ENCODE measurements around the gene NCEH1. TPM values are rescaled to one million over a fixed set of nuclear protein-coding genes. Genes with fewer than 3 reads are reported as not detected.

The NCEH1 gene
- total RNA-seq, 4 donors from 2014 or later: 4.5 to 9.3 (median 6.1) TPM

- 91 to 93% methylated on average over 2 to 3 of the region's 3 CpGs for WGBS, 2 donors (ENCODE audit: low coverage in 1 of 2)
Observed at GRCh38 chr3:172702256-172702655, 8.6 kb downstream of the NCEH1 start.

DNA sequence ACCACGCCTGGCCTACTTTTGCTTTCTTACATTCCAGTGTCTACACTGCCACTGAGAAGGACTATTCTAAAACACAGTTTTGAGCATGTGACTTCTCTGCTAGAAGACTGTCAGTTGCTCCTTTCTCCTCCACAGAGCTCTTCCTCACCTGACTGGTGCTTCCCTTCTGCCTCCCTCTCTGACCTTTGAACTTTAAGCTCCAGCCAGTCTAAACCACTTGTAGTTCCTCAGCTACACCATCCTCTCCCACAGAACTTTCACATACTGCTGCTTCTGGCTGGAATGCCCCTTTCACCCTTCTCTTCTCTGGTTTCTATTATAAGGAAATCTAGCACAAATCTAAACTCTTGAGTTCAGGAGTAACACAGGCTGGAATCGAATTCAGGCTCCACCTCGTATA lies 9.1 kb downstream of the NCEH1 start:
- TF ChIP-seq POLR2A (IDR thresholded peaks at IDR 0.05): no peak
- TF ChIP-seq EP300 (IDR thresholded peaks at IDR 0.05): no peak
- TF ChIP-seq POLR2AphosphoS5 (IDR thresholded peaks at IDR 0.05): no peak
- TF ChIP-seq CTCF (IDR thresholded peaks at IDR 0.05): no peak
- no peaks in the 10 kb centered on the region for H3K36me3 ChIP-seq
- no peaks in the 10 kb centered on the region for H3K9me3 ChIP-seq
- no peak for ATAC-seq
- H3K27me3 ChIP-seq: no peaks in the 10 kb centered on the region
- H3K4me3 ChIP-seq: no peak overlapping the region
- H3K4me1 ChIP-seq: peaks cover 0 to 20% (median 0%) of the 10 kb centered on the region in 3 donors
- H3K27ac ChIP-seq: no peak overlapping the region
- 83 to 87% methylated on average over 1 to 3 of the region's 3 CpGs for WGBS, 2 donors (ENCODE audit: low coverage in 1 of 2)

More at GRCh38 chr3:172702256-172702655, 8.6 kb downstream of the NCEH1 start:
- TF ChIP-seq CTCF (IDR thresholded peaks at IDR 0.05) (no peak), POLR2A (IDR thresholded peaks at IDR 0.05) (no peak), POLR2AphosphoS5 (IDR thresholded peaks at IDR 0.05) (no peak)
- ATAC-seq: no peak
- Histone ChIP-seq H3K27me3 (no peaks in the 10 kb centered on the region), H3K9me3 (no peaks in the 10 kb centered on the region), H3K27ac (no peak overlapping the region), H3K4me3 (no peak overlapping the region), H3K36me3 (no peaks in the 10 kb centered on the region), H3K4me1 (peaks cover 0 to 16% (median 0%) of the 10 kb centered on the region in 3 donors)

GRCh38 chr3:172700936-172701455 lies 9.9 kb downstream of the NCEH1 start:
- 100% methylated on average over 1 of the region's 1 CpG for WGBS, 2 donors (ENCODE audit: low coverage in 1 of 2)
- H3K9me3 ChIP-seq: no peaks in the 10 kb centered on the region
- no peak for TF ChIP-seq POLR2A (IDR thresholded peaks at IDR 0.05)
- TF ChIP-seq CTCF (IDR thresholded peaks at IDR 0.05): no peak
- no peak for TF ChIP-seq EP300 (IDR thresholded peaks at IDR 0.05)
- no peak for TF ChIP-seq POLR2AphosphoS5 (IDR thresholded peaks at IDR 0.05)
- H3K36me3 ChIP-seq: no peaks in the 10 kb centered on the region
- H3K4me3 ChIP-seq: no peak overlapping the region
- no peak for ATAC-seq
- H3K27ac ChIP-seq: no peak overlapping the region
- peaks cover 0 to 20% (median 0%) of the 10 kb centered on the region in 3 donors for H3K4me1 ChIP-seq
- H3K27me3 ChIP-seq: no peaks in the 10 kb centered on the region

DNA sequence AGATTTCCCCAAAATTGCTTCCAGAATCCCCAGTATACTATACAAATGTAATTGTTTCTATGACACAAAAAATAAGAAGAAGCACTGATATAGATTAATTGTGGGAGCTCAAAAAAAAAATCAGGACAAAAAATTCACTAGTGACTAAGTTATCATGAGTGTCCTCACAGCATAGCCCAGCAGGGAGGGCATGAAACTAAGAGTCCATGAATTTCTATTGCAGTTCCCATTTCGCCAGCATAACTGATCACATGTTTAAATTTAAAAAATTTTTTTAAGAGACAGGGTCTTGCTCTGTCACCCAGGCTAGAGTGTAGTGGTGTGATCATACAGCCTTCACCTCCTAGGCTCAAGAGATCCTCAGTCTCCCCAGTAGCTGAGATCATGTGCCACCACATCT lies 10.6 kb downstream of the NCEH1 start:
- no peak overlapping the region for H3K27ac ChIP-seq
- no peaks in the 10 kb centered on the region for H3K27me3 ChIP-seq
- TF ChIP-seq POLR2AphosphoS5 (IDR thresholded peaks at IDR 0.05) (no peak), POLR2A (IDR thresholded peaks at IDR 0.05) (no peak), CTCF (IDR thresholded peaks at IDR 0.05) (no peak), EP300 (IDR thresholded peaks at IDR 0.05) (no peak)
- peaks cover 0 to 20% (median 0%) of the 10 kb centered on the region in 3 donors for H3K4me1 ChIP-seq
- no peaks in the 10 kb centered on the region for H3K9me3 ChIP-seq
- H3K4me3 ChIP-seq: no peak overlapping the region
- H3K36me3 ChIP-seq: no peaks in the 10 kb centered on the region
- WGBS, 2 donors (ENCODE audit: low coverage in 1 of 2): 88 to 100% methylated on average over 1 of the region's 1 CpG
- no peak for ATAC-seq

DNA sequence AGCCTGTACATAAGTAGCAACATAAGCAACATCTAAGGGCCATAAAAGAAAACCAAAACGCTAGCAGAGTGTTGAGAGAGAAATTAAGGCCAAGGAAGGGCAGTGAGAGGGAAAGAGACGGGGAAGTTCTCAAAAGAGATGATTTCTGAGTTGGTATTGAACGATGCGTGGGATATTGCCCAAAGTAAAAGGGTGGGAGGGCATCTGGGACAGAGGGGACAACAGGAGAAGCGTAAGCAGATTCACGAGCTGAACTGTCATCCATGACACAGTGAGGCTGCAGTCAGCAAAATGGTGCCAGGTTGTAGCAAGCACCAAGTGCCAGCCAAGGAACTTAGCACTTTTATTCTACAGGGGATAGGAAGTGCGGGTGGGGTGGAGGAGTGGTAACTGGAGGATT lies 11.8 kb downstream of the NCEH1 start:
- no peak for ATAC-seq
- TF ChIP-seq EP300 (IDR thresholded peaks at IDR 0.05) (no peak), POLR2A (IDR thresholded peaks at IDR 0.05) (no peak), CTCF (IDR thresholded peaks at IDR 0.05) (no peak), POLR2AphosphoS5 (IDR thresholded peaks at IDR 0.05) (no peak)
- Histone ChIP-seq H3K4me1 (peaks cover 0 to 18% (median 0%) of the 10 kb centered on the region in 3 donors), H3K27me3 (no peaks in the 10 kb centered on the region), H3K9me3 (no peaks in the 10 kb centered on the region), H3K36me3 (no peaks in the 10 kb centered on the region), H3K4me3 (no peak overlapping the region), H3K27ac (peak overlapping the region in 1 of 4 donors; percentile 40)
- 80 to 92% methylated on average over 7 of the region's 7 CpGs for WGBS, 2 donors (ENCODE audit: low coverage in 1 of 2)
